T1000 (cell line): ENCODE results near the gene TH.
"Not testable (repeated sequence)": the region's sequence is repeated elsewhere in the genome, so short reads cannot be mapped to it uniquely, and the experiment has no call there.

ENCODE experiments used
- DNase-seq: peaks from one replicate; lab custom pipeline; 2025; ENCODE audit warnings: mixed read lengths; lab: John Stamatoyannopoulos, UW

Gene TH

GRCh38 chr11:2195756-2196088 is 24.1 kb upstream of the TH start:
- DNase-seq, result no peak

GRCh38 chr11:2194877-2195755 is 23.5 kb upstream of the TH start:
- DNase-seq, result no peak

GRCh38 chr11:2193888-2194595 is 22.4 kb upstream of the TH start:
- not testable (repeated sequence) for DNase-seq

DNA sequence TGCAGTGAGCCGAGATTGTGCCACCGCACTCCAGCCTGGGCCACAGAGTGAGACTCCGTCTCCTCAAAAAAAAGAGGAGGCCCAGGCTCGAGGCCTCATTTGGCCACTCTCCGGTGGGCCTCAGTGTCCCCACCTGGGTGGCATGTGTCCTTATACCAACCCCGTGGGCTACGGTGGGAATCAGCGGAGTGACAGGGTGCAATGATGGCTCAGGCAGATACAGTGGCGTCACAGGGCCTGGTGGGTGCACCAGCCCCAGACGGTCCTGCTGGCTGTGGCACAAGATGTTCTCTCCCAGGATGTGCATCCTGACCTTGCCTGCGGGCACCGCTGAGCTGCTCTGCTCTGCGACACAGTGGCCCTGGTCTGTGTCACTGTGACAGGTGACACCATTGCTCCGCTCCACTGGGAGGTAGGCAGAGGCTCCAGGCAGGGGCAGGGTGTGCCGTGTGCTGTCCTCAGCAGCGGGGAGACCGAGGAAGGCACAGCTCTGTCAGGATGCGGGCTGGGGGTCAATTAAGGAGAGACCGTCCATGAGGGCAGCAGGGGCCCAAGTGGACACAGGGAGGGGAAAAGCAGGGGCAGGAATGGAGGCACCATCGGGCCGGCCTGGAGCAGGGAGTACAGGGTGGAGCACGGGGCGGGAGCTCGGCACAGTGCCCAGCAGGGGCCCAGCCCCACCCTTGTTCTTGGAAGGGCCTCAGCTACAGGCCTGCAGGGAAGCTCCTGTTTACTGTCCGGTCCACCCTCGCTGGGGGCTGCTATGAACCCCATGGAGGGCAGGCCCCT is 21.7 kb upstream of the TH start:
- no peak for DNase-seq

- DNase-seq, result no peak
These were observed 20.8 kb upstream of the TH start for GRCh38 chr11:2192435-2192834.

DNA sequence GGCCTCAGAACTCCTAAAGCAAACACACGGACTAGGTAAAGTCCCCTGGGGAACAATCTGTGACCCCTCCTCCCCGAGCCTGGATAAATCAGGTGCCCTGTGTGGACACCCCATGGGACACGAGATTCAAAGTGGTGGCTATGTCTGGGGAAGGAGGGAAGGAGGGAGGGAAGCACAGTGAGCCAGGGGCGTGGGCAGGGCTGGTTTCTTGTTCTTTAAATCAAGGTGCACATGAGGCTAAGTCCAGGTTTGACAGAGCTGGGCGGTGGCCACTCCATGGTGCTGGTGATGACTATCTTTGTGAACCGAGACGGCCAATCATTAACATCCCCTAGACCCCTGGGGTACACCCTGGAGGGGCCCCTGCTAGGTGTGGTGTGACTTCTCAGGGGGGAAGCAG is 20.3 kb upstream of the TH start:
- no peak for DNase-seq

DNA sequence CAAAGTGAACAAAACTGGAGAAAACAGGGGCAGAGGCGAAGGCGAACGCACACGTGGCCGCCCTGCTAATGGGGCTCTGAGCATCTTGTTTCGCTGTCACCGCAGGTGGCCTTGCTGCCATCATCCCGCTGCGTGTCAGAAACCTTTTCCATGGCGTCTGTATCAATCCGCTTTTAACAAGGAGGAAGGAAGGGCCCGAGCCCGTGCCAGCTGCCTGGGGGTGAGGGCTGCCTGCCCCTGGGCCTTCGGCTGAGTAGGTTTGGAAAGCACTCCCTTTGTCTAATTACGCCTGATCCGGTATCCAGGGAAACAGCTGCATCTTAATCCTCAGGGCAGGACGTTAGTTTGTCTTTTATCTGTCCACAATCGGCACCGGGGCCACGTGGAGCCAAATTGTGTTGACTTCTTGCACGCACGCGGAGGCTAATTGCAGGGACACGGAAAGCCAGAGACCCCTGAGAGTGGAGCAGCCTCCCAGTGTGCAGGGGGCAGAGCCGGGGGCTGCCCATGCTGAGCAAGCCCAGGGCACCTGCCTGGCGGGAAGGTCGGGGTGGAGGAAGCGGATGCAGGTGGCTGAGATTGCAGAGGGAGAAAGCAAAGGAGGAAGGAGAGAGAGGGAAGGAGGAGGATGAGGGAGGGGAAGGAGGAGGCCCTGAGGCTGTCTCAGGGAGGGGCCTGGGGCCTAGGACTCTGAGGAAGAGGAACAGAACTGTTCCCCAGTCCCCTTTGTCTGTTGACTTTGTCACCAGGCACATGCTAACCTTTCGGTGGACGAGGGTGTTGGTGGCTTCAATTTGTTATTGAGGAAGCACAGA is 19.2 kb upstream of the TH start:
- no peak for DNase-seq

DNA sequence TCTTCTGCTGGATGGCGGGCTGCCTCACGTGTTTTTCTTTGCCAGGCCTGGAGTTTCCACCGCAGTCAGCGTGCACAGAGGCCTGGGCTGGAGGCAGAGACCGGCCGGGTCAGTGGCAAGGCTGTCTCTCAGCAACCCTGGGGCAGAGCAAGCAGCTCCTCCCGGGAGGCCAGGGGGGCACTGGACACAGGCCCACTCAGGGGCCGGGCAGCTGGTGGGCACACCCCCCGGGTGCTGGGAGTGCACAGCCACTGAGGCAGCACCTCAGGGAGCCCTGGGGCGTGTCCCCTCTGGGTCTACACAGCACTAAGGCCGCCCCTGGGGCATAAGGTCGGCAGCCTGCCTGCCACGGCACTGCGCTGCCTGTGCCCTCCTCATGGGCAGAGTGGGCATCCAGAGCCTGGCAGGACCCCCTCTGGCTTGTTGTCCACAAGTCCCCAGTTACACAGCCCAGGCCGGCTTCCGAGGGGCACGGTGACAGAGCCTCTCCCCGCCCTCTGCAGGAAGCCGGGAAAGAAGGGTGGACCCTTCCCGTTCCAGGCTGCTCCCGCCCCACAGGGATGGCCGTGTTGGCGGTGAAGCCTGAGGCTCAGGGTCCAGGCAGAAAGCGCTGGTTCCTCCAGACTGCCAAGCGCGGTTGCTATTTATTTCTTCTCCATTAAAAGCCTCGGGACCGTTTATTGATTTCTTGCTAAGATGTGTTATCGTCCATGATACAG is 18.5 kb upstream of the TH start:
- DNase-seq, result no peak

- no peak for DNase-seq
These were observed 17.1 kb upstream of the TH start for GRCh38 chr11:2188745-2189144.

- DNase-seq, result no peak
These were observed 15.7 kb upstream of the TH start for GRCh38 chr11:2187280-2187707.

- no peak for DNase-seq
These were observed 15.2 kb upstream of the TH start for GRCh38 chr11:2186669-2187279.

DNA sequence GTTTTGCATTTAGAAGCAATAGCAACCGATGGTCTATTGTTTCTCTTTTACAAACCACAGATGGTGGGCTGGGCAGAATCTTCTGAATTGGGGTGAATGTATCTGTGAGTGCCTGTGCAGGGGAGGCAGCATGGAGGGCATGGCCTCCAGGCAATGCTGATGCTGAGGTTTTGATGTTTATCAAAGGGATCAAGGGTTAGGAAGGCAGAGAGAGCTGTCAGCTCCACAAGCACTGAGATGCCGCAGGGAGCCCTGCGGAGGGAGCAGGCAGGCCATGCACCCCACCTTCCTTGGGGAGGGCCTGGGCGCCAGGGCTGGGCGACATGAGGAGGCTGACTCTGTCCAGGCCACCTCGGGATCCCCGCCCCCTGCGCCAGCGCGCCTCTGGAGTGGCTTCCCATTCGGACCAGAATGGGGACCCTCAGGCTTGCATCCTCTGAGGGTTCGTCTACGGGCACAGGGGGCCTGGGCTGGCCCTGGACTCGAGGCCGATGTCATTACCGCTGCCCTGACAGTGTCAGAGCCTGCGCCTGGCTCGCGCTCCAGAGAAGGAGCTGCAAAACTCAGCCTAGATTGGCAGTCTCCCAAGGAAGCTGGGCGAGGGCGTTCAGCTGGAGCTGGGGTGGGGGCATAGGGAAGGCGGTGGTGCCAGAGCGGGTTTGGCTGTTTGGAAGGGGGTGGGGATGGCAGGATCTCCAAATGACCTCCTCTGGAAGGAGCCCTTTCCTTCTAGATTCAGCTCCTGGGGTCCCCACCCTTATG is 13.9 kb upstream of the TH start:
- DNase-seq, result no peak

- no peak for DNase-seq
These were observed 11.3 kb upstream of the TH start for GRCh38 chr11:2182692-2183474.

DNA sequence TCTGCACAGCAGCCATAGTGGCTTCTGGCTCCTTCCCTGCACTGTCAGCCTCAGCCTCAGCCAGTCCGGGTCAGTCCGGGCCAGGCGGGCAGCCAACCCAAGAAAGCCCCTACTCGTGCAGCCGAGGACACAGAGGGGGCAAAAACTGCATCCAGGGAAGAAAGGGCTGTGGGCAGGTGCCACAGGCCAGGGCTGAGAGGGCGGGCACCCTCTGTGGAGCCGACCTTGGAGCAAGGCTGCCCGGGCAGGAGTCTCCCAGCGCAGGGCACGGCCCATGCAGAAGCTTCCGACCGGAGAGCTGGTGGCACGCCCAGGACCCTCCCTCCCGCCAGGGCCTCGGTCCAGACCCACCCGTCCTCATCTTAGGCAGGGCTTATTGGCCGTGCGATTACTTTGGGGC is 10.5 kb upstream of the TH start:
- no peak for DNase-seq

DNA sequence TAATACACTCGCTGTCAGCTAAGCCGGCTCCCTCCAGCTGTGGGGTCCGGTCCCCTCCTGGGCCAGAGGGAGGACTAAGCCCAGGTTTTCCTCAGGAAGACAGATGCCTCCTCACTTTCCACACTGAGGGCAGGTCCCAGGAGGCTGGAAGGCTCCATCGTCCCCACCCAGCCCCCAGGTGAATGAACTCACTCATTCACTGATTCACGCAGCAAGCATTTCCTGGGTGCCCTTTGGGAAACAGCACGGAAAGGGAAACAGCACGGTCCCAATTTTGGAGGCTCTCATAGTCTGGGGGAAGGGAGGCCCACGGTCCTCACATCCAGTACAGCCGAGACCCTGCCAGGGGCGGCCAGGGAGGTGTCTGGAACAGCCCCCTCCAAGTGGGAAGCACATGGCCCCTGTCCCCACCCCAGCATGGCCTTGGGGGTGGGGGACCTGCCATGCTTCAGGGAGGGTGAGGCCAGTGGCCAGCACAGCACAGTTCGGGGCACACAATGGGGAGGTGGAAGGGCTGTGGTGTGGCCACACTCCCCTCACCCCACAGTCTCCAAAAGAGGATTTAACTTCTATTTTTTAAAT is 9.3 kb upstream of the TH start:
- DNase-seq, result no peak

GRCh38 chr11:2180347-2180746 is 8.7 kb upstream of the TH start:
- no peak for DNase-seq

DNA sequence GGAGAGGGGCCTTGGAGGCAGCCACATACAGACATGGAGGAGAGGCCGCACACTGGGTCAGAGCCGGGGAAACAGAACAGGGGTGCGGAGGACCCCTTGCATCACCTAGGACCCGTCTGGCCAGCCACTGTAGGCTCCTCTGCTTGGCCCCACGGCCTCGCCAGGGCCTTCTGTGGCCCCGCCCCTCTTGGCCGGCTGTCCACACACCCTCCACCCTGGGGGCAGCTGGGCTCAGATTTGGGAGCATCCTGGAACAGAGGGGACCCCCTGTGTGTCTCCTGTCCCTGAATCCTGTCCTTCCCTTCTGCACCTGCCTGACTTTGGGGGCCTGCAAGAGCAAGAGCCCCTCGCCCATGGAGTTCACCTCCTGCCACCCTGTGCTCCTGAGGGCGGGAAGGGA is 7.9 kb upstream of the TH start:
- DNase-seq, result no peak

GRCh38 chr11:2178906-2179494 is 7.4 kb upstream of the TH start:
- DNase-seq, result no peak
